Caco-2 (cell line): Measurements from ENCODE around the gene CHID1. TPM values are rescaled to one million over a fixed set of nuclear protein-coding genes. Genes with fewer than 3 reads are reported as not detected.

ENCODE experiments used
- BruUV-seq: library from RNA; stranded (reverse); fragments of 400-500 nt; replicated peaks from 2 replicates; lab custom pipeline; 2021; lab: Mats Ljungman, UMichigan
- CTCF ChIA-PET: fragments of 300-600 bp; sonication (Branson Sonifier 250); formaldehyde crosslinking; loops from one replicate; lab custom pipeline; 2022; ENCODE audit warnings: antibody characterized with exemption; lab: Charles Lee
- POLR2A ChIA-PET: fragments of 300-600 bp; sonication (Branson Sonifier 250); formaldehyde crosslinking; loops from one replicate; lab custom pipeline; 2022; ENCODE audit warnings: antibody characterized with exemption; lab: Charles Lee
- DNase-seq, 2 experiments: peaks; one replicate each; pipeline versions ENCODE4 v3.0.0 to v3.0.0-alpha.2; 2020 to 2022
- H3K27me3 ChIP-seq: replicated peaks from 2 replicates; pipeline ENCODE4 v1.6.0; 2011; ENCODE audit warnings: low read length; ENCODE audit not compliant: control insufficient read depth, insufficient read depth
- H3K36me3 ChIP-seq: 2 replicates; pipeline ENCODE4 v1.5.1; 2011; ENCODE audit warnings: low read length; ENCODE audit not compliant: control insufficient read depth, insufficient read depth
- H3K4me1 ChIP-seq: fragments of 250-450 bp; sonication (Bioruptor Pico); 2 replicates; pipeline ENCODE4 v1.5.1; 2020; ENCODE audit warnings: mild to moderate bottlenecking
- H3K4me3 ChIP-seq: 2 replicates; pipeline ENCODE4 v1.5.1; 2011; ENCODE audit warnings: low read depth, mild to moderate bottlenecking, control low read depth, low read length
- H3K9me3 ChIP-seq: fragments of 250-450 bp; sonication (Bioruptor Pico); 2 replicates; pipeline ENCODE4 v1.5.1; 2020; ENCODE audit warnings: mild to moderate bottlenecking, moderate library complexity
- H3K27ac Mint-ChIP-seq: one replicate; pipeline ENCODE4 v1.8.0; 2022; ENCODE audit warnings: mixed read lengths; ENCODE audit not compliant: unreplicated experiment
- H3K27me3 Mint-ChIP-seq: one replicate; pipeline ENCODE4 v1.8.0; 2022; ENCODE audit warnings: mixed read lengths; ENCODE audit not compliant: insufficient read depth, unreplicated experiment
- H3K36me3 Mint-ChIP-seq: one replicate; pipeline ENCODE4 v1.8.0; 2022; ENCODE audit warnings: mild to moderate bottlenecking, mixed read lengths; ENCODE audit not compliant: insufficient read depth, unreplicated experiment
- H3K4me1 Mint-ChIP-seq: one replicate; pipeline ENCODE4 v1.8.0; 2022; ENCODE audit warnings: low read depth, mixed read lengths; ENCODE audit not compliant: unreplicated experiment
- H3K4me3 Mint-ChIP-seq: one replicate; pipeline ENCODE4 v1.8.0; 2022; ENCODE audit warnings: mild to moderate bottlenecking, moderate library complexity, mixed read lengths; ENCODE audit not compliant: unreplicated experiment
- H3K9me3 Mint-ChIP-seq: one replicate; pipeline ENCODE4 v1.8.0; 2022; ENCODE audit warnings: mixed read lengths; ENCODE audit not compliant: unreplicated experiment
- CTCF ChIP-seq, 2 experiments: fragments of 200-600 bp in 1 of 2; IDR thresholded peaks; 1 replicate in 1 of 2; 2 replicates in 1 of 2; pipeline versions ENCODE4 v1.5.1 to v1.8.0; 2011 to 2022; ENCODE audit warnings: antibody characterized with exemption in 1 of 2, control low read depth in 1 of 2, inconsistent platforms in 1 of 2, low read depth in 1 of 2, low read length in 1 of 2, mild to moderate bottlenecking in 1 of 2, moderate library complexity in 1 of 2; ENCODE audit not compliant: insufficient read depth in 1 of 2, severe bottlenecking in 1 of 2, unreplicated experiment in 1 of 2
- intact Hi-C: fragments of 100-400 bp; cut with micrococcal nuclease; formaldehyde crosslinking; loops from one replicate; pipeline ENCODE4 v1.10.0; 2022; ENCODE audit not compliant: unreplicated experiment
- total RNA-seq: library from RNA; stranded (reverse); gene quantifications from 2 replicates; pipeline ENCODE4 v1.2.3, GENCODE V29; 2022

Gene CHID1
- total RNA-seq, 1 experiment from 2014 or later: 180 TPM

- H3K27me3 Mint-ChIP-seq: no peaks in the 10 kb centered on the region
- no peak for DNase-seq
- peaks cover 6% of the 10 kb centered on the region for H3K36me3 Mint-ChIP-seq
- Histone ChIP-seq H3K36me3 (no peaks in the 10 kb centered on the region), H3K9me3 (no peaks in the 10 kb centered on the region), H3K27me3 (no peaks in the 10 kb centered on the region), H3K4me3 (no peak overlapping the region), H3K4me1 (peaks cover 6% of the 10 kb centered on the region)
- no peaks in the 10 kb centered on the region for H3K9me3 Mint-ChIP-seq
- BruUV-seq: no TSS peak
- intact Hi-C loops: no loop called here
- no peaks in the 10 kb centered on the region for H3K4me1 Mint-ChIP-seq
- H3K27ac Mint-ChIP-seq: no peak overlapping the region
- TF ChIP-seq CTCF (IDR thresholded peaks at IDR 0.05; ENCODE audit: insufficient read depth in 1 of 2, low read depth in 1 of 2, low read length in 1 of 2, severe bottlenecking in 1 of 2, unreplicated experiment in 1 of 2): no peak
- ChIA-PET POLR2A (no interaction called here), CTCF (no interaction called here)
- H3K4me3 Mint-ChIP-seq: no peak overlapping the region
Observed at GRCh38 chr11:914747-915501, 4.3 kb upstream of the CHID1 start.

GRCh38 chr11:914204-914603 lies 3.6 kb upstream of the CHID1 start:
- peaks cover 6% of the 10 kb centered on the region for H3K4me1 ChIP-seq
- intact Hi-C loops: no loop called here
- BruUV-seq: no TSS peak
- POLR2A ChIA-PET: no interaction called here
- no peaks in the 10 kb centered on the region for H3K9me3 ChIP-seq
- Mint-ChIP-seq H3K36me3 (peaks cover 7% of the 10 kb centered on the region), H3K4me3 (no peak overlapping the region), H3K9me3 (no peaks in the 10 kb centered on the region), H3K4me1 (peaks cover 2% of the 10 kb centered on the region), H3K27me3 (no peaks in the 10 kb centered on the region), H3K27ac (no peak overlapping the region)
- TF ChIP-seq CTCF (IDR thresholded peaks at IDR 0.05; ENCODE audit: insufficient read depth in 1 of 2, low read depth in 1 of 2, low read length in 1 of 2, severe bottlenecking in 1 of 2, unreplicated experiment in 1 of 2): no peak
- no peak overlapping the region for H3K4me3 ChIP-seq
- no peak for DNase-seq
- CTCF ChIA-PET: no interaction called here
- H3K27me3 ChIP-seq: no peaks in the 10 kb centered on the region
- H3K36me3 ChIP-seq: peaks cover 1% of the 10 kb centered on the region; the same call in 1 of the 2 replicates

- BruUV-seq: no TSS peak
- Mint-ChIP-seq H3K36me3 (peaks cover 12% of the 10 kb centered on the region), H3K27ac (no peak overlapping the region), H3K27me3 (no peaks in the 10 kb centered on the region), H3K9me3 (no peaks in the 10 kb centered on the region), H3K4me1 (peaks cover 6% of the 10 kb centered on the region), H3K4me3 (no peak overlapping the region)
- Histone ChIP-seq H3K4me1 (peaks cover 6% of the 10 kb centered on the region), H3K9me3 (no peaks in the 10 kb centered on the region), H3K36me3 (peaks cover 1% of the 10 kb centered on the region; the same call in 1 of the 2 replicates), H3K4me3 (no peak overlapping the region), H3K27me3 (no peaks in the 10 kb centered on the region)
- DNase-seq: no peak
- ChIA-PET POLR2A (no interaction called here), CTCF (no interaction called here)
- no peak for TF ChIP-seq CTCF (IDR thresholded peaks at IDR 0.05; ENCODE audit: insufficient read depth in 1 of 2, low read depth in 1 of 2, low read length in 1 of 2, severe bottlenecking in 1 of 2, unreplicated experiment in 1 of 2)
- intact Hi-C loops: no loop called here
Observed at GRCh38 chr11:913043-913442, 2.4 kb upstream of the CHID1 start.
